CD4-positive, alpha-beta T cell treated with Interferon gamma for 1 hour (primary cell): Measurements from ENCODE around the gene ACE2.

Experiments
- DNase-seq: peaks from one replicate; pipeline ENCODE4 v3.0.0-alpha.2; 2020

The ACE2 gene

GRCh38 chrX:15570145-15570544, 30.6 kb downstream of the ACE2 start:
- no peak for DNase-seq

DNA sequence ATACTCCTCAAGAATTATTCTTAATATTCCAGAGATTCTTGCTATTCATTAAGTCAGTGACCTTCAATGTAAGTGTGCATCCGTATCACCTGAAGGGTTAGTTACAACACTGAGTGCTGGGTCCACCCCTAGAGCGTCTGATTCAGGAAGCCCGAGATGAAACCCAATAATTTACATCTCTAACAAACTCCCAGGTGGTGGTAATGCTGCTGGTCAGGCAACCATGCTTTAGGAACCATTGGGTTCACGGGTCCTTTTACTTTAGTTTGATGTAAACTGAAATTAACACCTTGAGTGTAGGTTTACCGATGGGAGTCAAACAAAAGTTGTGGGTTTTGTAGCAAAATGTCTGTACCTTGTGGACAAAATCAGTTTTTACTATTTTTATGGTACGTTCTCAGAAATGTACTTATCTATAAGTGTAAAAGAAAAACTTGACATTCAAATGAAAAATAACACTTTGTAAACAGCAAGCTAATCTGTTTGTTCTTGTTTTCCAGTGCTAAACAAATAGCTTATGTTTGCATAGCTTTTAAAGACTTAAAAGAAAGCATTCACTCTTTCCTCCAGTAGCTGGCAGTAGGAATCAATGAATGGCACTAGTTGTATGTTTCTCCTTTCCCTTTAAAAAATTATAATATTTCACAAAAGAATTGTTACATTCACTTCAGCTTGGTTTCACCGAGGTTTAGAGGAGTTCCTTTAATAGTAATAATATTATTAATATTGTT, 32.7 kb downstream of the ACE2 start:
- no peak for DNase-seq

DNA sequence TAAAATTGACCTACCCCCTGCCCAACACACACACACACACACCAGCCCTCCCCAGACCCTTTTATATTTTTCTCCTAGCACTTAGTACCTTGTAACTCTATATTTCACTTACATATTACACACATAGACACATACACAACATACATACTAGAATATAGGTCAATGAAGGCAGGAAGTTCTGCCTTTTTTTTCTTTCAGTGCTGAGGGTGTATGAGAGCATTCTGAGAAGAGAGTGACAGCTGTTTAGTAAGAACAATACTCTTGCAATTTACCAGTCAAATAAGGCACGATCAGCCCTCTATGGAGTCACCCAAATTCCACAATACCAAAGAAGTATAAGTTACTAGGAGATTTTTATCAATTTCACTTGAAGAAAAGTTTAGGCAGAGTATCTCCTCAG, 33.5 kb downstream of the ACE2 start:
- no peak for DNase-seq

GRCh38 chrX:15566244-15566643, 34.5 kb downstream of the ACE2 start:
- DNase-seq: no peak

GRCh38 chrX:15564981-15565579, 35.7 kb downstream of the ACE2 start:
- peak; percentile 13 for DNase-seq

GRCh38 chrX:15563056-15563455, 37.7 kb downstream of the ACE2 start:
- no peak for DNase-seq

GRCh38 chrX:15560924-15561323, 39.8 kb downstream of the ACE2 start:
- DNase-seq: no peak

GRCh38 chrX:15559227-15559626, 41.5 kb downstream of the ACE2 start:
- no peak for DNase-seq

DNA sequence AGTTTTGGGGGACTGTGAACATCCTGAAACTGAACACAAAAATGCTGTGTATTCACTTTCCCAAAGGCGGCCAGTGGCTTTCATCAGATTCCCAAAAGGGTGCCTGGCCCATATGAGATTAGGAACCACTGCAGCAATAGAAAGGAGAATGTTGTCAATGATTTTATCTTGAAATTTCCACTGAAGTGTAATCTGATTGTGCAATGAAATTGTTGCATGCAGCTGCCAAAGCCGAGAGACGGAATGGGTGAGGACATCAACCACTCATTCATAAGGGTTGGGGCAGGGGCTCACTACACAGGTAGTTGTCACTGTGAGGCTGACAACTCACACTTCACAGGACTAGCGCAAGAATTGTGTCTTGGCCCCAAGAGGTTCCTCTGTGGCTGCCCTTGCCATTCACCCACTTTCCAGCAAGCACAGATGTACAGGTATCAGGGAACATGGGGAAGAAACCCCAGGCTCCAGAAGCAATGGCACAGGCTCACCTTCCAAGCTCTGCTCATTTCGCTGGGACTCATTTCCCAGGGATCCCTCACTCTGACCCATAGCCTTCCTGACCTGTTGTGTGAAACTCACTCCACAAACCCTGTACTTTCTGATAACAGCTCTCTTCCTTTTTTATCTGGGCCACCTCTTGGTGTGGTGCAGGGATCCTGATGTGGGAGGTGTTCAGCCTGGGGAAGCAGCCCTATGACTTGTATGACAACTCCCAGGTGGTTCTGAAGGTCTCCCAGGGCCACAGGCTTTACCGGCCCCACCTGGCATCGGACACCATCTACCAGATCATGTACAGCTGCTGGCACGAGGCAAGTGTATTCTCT, 51.4 kb downstream of the ACE2 start:
- DNase-seq: no peak

DNA sequence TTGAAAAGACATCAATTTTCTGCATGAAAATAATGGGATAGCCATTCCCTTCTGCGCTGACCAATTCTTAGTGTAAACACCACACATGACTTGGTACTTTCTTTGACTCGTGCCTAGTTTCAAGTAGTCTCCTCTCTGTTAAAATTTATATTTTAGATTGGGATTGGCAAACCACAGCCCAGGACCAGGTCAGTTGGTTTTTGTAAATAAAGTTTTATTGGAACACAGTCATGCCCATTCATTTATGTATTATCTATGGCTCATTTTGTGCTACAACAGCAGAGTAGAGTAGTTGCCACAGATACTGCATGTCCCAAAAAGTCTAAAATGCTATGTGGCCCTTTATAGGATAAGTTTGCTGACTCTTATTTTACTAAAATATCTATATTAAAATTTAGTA, 53.4 kb downstream of the ACE2 start:
- no peak for DNase-seq

DNA sequence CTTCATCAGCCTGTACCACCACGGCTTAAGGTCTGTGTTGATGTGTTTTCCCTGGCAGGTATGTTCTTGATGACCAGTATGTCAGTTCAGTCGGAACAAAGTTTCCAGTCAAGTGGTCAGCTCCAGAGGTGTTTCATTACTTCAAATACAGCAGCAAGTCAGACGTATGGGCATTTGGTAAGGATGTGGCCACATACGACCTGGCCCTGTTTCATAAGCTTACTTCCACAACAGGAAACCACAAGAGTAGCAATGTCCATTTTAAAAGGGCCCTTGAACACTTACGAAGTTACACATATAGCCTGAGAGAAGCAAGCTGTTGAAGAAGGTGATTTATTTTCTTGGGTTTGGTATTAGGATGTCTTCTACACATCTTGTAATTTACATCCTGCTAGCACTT, 54.0 kb downstream of the ACE2 start:
- DNase-seq: no peak

- no peak for DNase-seq
Observed at GRCh38 chrX:15530318-15530717, 70.4 kb downstream of the ACE2 start.

- no peak for DNase-seq
Observed at GRCh38 chrX:15529165-15529564, 71.6 kb downstream of the ACE2 start.

- no peak for DNase-seq
Observed at GRCh38 chrX:15525664-15526416, 74.9 kb downstream of the ACE2 start.

DNA sequence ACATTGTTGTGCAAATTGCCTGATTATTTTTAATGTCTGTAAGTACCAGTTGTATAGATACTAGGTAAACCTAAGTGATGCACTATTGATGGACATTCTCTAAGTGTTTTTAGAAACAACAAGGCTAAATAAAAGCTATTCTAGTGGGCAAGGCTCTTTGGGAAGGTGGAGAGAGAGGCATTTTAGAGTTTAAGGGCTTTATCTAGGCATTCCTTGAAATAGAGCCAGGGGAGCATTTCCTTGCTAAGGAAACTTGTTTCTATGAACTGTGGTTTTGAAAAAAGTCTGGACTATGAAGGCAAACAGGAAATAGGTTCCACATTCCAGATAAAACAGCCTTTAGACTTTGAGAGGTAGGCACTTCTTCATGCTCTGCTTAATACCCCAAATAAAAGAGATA, 76.3 kb downstream of the ACE2 start:
- no peak for DNase-seq

DNA sequence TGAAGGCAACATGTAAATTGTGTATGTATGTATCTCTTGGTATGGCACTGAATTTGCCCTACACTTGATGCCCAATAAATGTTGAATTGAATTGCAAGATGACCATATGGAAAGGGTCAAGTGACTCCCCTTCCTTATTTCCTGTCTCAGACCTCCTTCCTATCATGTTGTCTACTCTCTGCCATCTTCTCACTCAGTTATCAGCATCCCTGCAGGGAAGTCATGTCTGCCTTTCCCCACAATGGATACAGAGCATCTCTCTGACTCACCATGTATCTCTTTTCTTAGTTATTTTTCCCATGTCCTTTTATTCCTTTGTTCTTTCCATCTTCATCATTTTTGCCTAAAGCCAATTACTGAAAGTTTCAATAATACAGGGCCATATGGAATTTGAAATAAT, 77.7 kb downstream of the ACE2 start:
- no peak for DNase-seq

DNA sequence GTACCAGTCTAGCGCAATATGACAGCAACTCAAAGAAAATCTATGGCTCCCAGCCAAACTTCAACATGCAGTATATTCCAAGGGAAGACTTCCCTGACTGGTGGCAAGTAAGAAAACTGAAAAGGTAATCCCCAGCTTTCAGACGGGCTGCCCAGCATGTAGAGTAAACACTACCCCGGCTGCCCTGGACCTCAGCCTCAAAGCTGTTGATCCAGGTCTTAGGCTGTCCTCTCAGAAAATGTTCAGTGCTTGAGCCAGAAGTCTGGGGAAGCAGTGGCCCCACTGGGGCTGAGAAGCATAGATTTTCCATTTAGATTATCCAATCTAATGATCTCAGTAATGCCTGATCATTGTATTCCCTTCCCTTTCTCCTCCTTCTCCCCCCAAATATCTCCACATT, 78.3 kb downstream of the ACE2 start:
- no peak for DNase-seq

DNA sequence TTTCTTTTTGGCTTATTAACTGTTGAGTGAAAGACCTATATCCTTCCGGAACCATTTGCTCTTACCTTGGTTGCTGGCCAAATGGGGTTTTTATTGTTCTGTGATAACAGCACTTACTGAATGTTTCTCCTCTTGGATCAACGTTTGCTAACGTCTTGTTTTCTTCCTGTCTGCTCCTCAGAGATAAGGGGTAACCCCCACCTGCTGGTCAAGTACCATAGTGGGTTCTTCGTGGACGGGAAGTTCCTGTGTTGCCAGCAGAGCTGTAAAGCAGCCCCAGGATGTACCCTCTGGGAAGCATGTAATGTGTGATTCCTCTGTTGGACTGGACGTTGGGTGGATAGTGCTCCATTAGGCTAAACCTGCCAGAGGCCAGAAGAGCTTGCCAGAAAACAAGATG, 84.8 kb downstream of the ACE2 start:
- DNase-seq: no peak

DNA sequence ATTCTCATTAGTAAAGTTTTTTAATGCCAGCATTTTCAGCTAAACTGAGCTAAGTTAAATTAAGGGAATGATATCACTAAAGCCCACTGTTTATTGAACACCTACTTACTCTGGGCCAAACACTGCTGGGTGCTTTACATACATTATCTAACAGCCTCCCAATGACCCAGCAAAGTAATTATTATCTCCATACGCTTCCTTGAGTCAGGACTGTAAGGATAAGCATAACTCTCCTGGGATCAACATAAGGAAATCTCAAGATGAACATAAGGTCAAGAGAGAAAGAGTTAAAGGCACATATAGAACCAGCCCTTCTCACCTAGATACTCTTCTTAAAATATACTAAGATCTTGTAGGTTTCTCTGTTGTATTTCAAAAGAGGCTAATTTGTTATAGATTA, 86.5 kb downstream of the ACE2 start:
- DNase-seq: no peak

DNA sequence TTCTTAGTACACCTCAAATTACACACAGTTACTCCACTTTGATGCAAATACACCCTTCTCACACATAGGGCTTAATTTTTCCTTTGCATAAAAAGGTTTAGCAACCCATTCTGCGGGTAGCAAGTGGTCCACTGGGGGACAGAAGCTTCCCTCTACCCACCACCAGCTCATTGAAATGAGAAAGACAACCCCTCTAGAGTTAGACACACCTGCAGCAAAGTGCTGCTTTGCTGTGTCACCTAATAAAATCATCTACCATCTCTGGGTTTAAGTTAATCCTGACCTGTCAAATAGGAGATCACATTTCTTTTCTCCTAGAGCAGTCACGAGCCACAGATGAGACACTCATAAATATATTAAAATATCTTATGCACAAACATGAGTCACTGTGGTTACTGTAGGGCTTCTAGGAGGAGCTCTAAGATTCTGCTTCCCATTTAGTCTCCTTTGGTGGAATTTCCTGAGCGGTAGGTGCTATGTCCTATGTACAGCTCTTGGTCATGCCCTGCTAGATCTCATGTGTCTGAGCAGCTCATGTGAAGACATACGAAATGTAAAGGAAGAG, 88.3 kb downstream of the ACE2 start:
- no peak for DNase-seq

- no peak for DNase-seq
Observed at GRCh38 chrX:15511563-15511962, 89.2 kb downstream of the ACE2 start.
